ENCODE results near the gene AKT2.

Gene AKT2

DNA sequence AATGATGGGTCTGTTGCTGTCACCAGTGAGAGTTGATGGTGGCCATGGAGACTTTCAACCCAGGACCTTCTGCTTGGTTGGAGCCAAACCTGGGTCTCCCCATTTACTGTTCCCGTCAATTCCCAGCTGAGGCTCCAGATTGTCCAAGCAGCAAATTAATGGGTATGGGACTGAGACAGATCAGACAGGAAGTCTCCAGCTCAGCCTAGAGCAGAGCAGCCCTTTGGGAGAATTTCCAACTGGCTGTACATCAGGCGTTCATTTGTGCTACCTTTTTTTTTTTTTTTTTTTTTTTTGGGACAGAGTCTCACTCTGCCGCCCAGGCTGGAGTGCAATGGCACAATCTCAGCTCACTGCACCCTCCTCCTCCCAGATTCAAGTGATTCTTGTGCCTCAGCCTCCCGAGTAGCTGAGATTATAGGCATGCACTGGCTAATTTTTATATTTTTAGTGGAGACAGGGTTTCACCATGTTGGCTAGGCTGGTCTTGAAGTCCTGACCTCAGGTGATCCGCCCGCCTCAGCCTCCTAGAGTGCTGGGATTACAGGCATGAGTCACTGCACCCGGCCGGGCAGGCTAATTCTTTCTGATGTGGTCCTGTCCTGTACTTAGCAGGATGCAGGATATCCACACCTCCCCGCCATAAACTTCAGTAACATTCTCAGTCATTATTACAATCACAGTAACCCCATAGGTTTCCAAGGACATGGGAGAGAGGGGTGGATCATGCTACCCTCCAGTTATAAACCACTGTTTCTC is 84.6 kb downstream of the AKT2 start:
- CTCF ChIA-PET: interaction anchor here (1.8 kb wide), 1 partner anchor 20 kb away, joined by 6 read pairs; no protein-coding TSS in a partner anchor

GRCh38 chr19:40198272-40198990 is 86.7 kb downstream of the AKT2 start:
- no peak overlapping the region for H3K4me3 ChIP-seq (ENCODE audit: low read depth, low read length)
- POLR2A ChIA-PET: no interaction called here
- no peak for TF ChIP-seq CTCF (IDR thresholded peaks at IDR 0.05; ENCODE audit: insufficient read depth, low read length, missing control alignments)
- DNase-seq (ENCODE audit: low read depth, low spot score): no peak
- CTCF ChIA-PET: interaction anchor here (1.1 kb wide), 1 partner anchor 10 kb away, joined by 4 read pairs; no protein-coding TSS in a partner anchor

More for the DNA sequence above, 84.6 kb downstream of the AKT2 start:
- DNase-seq (ENCODE audit: low read depth, low spot score): no peak
- POLR2A ChIA-PET: interaction anchor here (0.6 kb wide), 1 partner anchor 367 kb away, joined by 4 read pairs; no protein-coding TSS in a partner anchor
- no peak overlapping the region for H3K4me3 ChIP-seq (ENCODE audit: low read depth, low read length)
- no peak for TF ChIP-seq CTCF (IDR thresholded peaks at IDR 0.05; ENCODE audit: insufficient read depth, low read length, missing control alignments)

DNA sequence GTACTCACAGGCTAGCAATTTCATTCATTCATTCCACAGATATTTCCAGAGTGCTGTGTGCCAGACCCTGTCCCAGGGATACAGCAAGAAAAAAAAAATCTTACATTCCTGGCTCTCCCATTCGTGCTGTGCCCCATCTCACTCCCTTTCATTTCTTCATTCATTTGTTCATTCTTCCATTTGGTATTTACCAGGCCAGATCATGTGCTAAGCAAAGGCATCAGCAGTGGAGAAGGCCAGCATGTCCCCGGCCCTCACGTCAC is 91.6 kb downstream of the AKT2 start:
- no peak overlapping the region; the same call in 1 of the 2 replicates for H3K4me3 ChIP-seq (ENCODE audit: low read depth, low read length)
- ChIA-PET CTCF (interaction anchor here (0.9 kb wide), 1 partner anchor 54 kb away, joined by 4 read pairs; no protein-coding TSS in a partner anchor), POLR2A (interaction anchor here (0.6 kb wide), 1 partner anchor 31 kb away, joined by 3 read pairs; no protein-coding TSS in a partner anchor)
- no peak for TF ChIP-seq CTCF (IDR thresholded peaks at IDR 0.05; ENCODE audit: insufficient read depth, low read length, missing control alignments)
- DNase-seq (ENCODE audit: low read depth, low spot score): peak; percentile 17

- peak overlapping the region; percentile 75 for H3K4me3 ChIP-seq (ENCODE audit: low read depth, low read length)
- DNase-seq (ENCODE audit: low read depth, low spot score): no peak
- no peak for TF ChIP-seq CTCF (IDR thresholded peaks at IDR 0.05; ENCODE audit: insufficient read depth, low read length, missing control alignments)
- POLR2A ChIA-PET: interaction anchor here (0.6 kb wide), 1 partner anchor 32 kb away, joined by 3 read pairs; no protein-coding TSS in a partner anchor
- CTCF ChIA-PET: interaction anchor here (0.9 kb wide), 1 partner anchor 53 kb away, joined by 4 read pairs; no protein-coding TSS in a partner anchor
Measured at GRCh38 chr19:40192758-40193586, 92.2 kb downstream of the AKT2 start.

DNA sequence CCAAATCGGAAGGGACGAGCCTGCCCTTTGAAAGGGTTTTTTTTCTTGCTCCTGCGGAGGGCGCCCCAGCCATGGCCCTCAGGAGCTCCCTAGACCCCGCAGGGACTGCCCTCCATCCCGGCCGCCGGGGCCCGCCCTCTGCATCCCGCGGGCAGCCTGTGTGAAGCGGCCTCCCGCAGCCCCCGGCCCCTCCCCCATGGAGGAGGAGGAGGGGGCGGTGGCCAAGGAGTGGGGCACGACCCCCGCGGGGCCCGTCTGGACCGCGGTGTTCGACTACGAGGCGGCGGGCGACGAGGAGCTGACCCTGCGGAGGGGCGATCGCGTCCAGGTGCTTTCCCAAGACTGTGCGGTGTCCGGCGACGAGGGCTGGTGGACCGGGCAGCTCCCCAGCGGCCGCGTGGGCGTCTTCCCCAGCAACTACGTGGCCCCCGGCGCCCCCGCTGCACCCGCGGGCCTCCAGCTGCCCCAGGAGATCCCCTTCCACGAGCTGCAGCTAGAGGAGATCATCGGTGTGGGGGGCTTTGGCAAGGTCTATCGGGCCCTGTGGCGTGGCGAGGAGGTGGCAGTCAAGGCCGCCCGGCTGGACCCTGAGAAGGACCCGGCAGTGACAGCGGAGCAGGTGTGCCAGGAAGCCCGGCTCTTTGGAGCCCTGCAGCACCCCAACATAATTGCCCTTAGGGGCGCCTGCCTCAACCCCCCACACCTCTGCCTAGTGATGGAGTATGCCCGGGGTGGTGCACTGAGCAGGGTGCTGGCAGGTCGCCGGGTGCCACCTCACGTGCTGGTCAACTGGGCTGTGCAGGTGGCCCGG is 93.1 kb downstream of the AKT2 start:
- CTCF ChIA-PET: no interaction called here
- no peak for DNase-seq (ENCODE audit: low read depth, low spot score)
- peak overlapping the region; percentile 75 for H3K4me3 ChIP-seq (ENCODE audit: low read depth, low read length)
- no peak for TF ChIP-seq CTCF (IDR thresholded peaks at IDR 0.05; ENCODE audit: insufficient read depth, low read length, missing control alignments)
- POLR2A ChIA-PET: no interaction called here
